ENCODE results near the gene PDCD10. TPM values are rescaled to one million over a fixed set of nuclear protein-coding genes. Genes with fewer than 3 reads are reported as not detected.

PDCD10 gene
- total RNA-seq (2014; rRNA removed; shearing (Covaris generic)), result 38.4 and 65.7 TPM in 2 replicates

DNA sequence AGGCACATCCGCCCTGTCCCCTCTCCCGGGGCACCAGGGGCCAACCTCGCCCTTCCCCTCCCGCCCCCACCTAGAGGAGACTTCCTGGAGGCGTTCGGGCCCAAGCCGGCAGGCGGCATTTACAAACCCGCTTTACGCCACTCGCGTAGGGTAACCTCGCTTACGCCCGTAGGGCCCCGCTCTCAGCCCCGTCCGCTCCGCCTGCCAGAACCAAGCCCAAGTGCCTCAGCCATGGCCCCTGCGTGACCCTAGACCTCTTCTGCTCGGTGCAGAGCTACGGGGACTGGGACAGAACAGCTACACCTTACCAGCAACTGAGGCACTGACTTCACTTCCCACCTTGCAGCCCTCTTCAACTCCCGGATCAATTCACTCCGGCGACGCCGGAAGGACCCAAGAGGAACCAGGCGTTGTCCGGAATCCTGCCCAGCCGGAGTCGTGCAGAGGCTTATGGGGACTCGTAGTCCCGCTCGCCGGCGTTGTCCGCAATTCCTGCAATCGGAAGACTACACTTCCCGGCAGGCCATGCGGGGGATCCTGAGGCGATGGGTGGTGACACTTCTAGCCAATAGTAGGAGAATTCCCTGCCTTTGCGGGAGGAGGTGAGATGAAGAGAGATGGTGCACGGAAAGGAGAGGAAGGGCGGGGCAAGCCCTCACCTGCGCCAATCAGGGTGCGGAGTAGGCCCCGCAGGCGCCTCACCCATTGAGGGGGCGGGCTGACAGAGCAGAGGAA is at the start of gene PDCD10:
Gene PDCD10 (minus strand): TSS at position 395 of the 735 bp plus-strand sequence. CDS start 14,735 bp downstream, outside the sequence.
- DNase-seq (ENCODE audit: low spot score), result peak; percentile 100

GRCh38 chr3:167783781-167784180 is 49.1 kb upstream of the PDCD10 start:
- no peak for DNase-seq (ENCODE audit: low spot score)

GRCh38 chr3:167780214-167780883 is 45.7 kb upstream of the PDCD10 start:
- no peak for DNase-seq (ENCODE audit: low spot score)

- no peak for DNase-seq (ENCODE audit: low spot score)
Measured at GRCh38 chr3:167777356-167777755, 42.7 kb upstream of the PDCD10 start.

- DNase-seq (ENCODE audit: low spot score), result no peak
Measured at GRCh38 chr3:167776066-167776685, 41.5 kb upstream of the PDCD10 start.

DNA sequence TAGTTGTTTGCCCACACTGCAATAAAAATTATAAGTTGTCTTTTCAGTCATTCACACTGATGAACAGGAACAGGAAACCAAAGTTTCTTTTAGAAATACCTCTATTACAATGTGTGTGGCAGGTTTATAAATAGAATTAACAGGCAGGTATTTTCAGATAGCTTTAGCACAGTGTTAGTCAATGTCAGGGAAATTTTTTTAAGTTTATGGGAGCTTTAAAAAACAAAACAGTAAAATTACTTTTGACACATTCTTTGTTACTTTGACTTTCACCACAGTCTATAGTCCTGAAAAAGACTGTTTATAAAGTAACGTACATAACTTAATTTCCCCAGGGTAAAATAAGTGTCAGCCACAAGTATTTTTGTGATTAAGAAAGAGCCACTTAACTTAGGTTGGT is 38.9 kb upstream of the PDCD10 start:
- DNase-seq (ENCODE audit: low spot score), result no peak

DNA sequence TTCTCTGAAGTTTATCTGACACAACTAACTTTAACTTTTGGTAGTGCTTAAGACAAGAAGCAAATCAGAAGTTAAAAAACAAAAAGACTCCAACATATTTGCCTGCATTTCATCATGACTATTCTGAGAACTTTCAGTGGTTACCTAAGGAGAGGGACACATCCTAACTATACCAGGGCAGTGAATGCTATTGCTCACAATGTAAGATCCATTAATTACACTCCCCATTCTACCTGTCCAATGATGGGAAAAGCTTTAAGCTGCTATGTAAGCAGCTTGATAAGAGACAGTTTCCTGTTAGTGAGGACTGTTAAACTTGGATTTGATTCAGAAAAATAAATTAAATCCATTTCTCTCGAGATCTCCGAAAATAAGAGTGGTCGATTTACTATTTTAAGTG is 38.3 kb upstream of the PDCD10 start:
- DNase-seq (ENCODE audit: low spot score), result no peak

GRCh38 chr3:167762296-167762695 is 27.6 kb upstream of the PDCD10 start:
- no peak for DNase-seq (ENCODE audit: low spot score)

DNA sequence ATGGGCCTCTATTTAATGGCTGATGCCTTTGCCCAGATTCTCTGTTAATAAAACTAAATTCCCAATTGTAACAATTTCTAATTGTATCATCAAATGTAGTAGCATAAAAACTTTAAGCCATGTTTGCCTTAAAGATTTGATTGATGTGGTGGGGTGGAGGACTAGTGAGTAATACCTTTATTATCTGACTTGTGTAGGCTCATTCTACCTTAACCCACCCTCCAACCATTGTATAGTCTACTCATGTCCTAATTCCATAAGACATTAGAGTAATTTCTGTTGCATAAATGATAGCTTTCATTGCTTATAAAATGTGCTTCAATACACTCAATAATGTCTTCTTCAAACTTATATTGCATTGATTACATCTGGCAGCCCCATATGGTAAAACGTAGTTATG is 26.6 kb upstream of the PDCD10 start:
- DNase-seq (ENCODE audit: low spot score), result no peak

DNA sequence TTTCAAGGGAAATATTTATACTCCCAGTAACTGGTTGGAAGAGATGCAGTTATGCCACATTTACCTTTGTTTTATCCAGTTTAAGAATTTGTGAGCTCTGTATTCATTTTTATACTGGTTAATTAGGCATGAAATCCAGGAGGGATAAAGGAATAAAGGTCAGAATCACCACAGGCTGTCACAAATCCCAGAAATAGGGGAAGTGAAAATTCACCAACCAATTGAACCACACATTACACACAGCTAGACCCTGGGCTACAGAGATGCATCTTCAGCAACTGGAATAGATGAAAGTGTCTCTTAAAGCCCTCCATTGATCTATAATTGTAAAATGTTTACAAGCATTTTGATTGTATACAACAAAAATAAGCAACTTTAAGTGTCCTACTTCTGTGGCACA is 19.4 kb upstream of the PDCD10 start:
- DNase-seq (ENCODE audit: low spot score), result no peak

GRCh38 chr3:167750272-167750971 is 15.7 kb upstream of the PDCD10 start:
- DNase-seq (ENCODE audit: low spot score), result no peak

DNA sequence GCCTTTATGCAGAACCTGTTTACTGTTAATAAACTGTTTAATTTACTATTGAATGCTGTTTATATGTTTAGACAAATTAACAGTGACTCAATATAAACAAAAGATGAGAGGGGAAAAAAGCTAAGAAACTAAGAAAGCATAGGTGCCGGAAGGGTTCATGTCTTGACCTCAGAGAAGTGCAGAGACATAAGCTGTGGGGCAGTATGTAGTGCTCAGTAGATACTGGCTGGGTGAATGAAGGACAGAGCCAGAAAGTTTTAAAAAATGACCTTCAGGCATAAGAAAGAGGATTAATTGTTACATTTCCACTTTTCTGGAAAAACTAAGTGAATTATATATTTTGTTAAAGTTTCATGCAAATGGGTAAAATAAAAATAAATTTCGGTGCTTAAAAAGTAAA is 15.0 kb upstream of the PDCD10 start:
- DNase-seq (ENCODE audit: low spot score), result no peak

GRCh38 chr3:167749209-167749608 is 14.5 kb upstream of the PDCD10 start:
- no peak for DNase-seq (ENCODE audit: low spot score)

- DNase-seq (ENCODE audit: low spot score), result no peak
Measured at GRCh38 chr3:167743799-167744198, 9.1 kb upstream of the PDCD10 start.

- DNase-seq (ENCODE audit: low spot score), result no peak
Measured at GRCh38 chr3:167742338-167742737, 7.6 kb upstream of the PDCD10 start.

- DNase-seq (ENCODE audit: low spot score), result peak; percentile 74
Measured at GRCh38 chr3:167740961-167741587, 6.4 kb upstream of the PDCD10 start.

DNA sequence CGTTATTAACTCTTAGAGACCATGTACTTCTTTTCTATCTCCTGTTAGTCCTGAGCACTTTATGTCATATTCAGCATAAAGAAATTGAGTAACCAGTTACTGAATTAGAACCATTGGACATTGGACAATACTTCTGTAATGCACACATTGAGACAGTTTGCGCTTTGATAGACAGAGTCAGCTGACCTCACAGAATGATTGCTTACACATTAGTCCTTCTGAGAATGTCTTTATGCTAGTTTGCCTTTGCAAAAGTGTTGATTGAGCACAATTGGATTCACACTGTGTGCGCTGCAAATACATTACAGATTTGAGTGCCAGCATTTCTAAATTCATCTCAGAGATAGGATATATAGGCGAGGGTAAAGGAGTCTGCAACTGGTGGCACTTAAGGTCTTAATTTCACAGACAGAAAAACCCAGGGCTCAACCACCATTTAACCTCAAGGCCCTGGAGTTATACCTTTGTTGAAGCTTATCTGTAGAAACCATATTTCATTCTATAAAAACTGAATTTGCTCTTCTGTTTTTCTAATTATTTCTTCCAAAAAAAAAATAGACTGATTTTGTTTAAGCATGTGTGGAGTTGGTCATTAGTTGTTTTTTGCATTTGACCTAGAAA is 4.6 kb upstream of the PDCD10 start:
- DNase-seq (ENCODE audit: low spot score), result no peak

- no peak for DNase-seq (ENCODE audit: low spot score)
Measured at GRCh38 chr3:167738037-167738436, 3.3 kb upstream of the PDCD10 start.

DNA sequence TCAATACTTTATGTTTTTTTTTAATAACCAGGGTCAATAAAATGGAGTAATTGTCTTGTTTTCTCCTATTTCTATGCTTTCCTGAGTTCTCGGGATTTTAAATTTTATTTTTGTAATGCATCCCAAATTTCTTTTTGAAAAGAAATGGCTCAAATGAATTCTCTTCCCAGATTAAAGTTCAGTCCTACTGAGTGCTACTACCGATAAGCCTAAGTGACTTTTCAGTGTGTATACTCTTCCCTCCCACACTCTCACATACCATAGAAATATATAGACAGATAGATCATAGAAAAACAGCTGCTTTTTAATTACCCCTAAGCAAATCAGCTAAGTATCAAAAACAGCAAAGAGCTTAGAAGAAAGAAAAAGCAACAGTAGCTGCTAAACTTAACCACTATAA is 2.3 kb upstream of the PDCD10 start:
- DNase-seq (ENCODE audit: low spot score), result no peak

GRCh38 chr3:167736264-167736787 is 1.6 kb upstream of the PDCD10 start:
- DNase-seq (ENCODE audit: low spot score), result peak; percentile 31

Data from HT-29 (cell line).